H7 (cell line): ENCODE measurements around the gene DCAF4. TPM values are rescaled to one million over a fixed set of nuclear protein-coding genes. Genes with fewer than 3 reads are reported as not detected.

Experiments used
- DNase-seq: peaks from one replicate; pipeline ENCODE4 v3.0.0; 2012
- H3K27me3 ChIP-seq: 2 replicates; pipeline ENCODE4 v1.6.0; 2011; ENCODE audit warnings: mild to moderate bottlenecking, low read length; ENCODE audit not compliant: control insufficient read depth, insufficient read depth
- H3K36me3 ChIP-seq: replicated peaks from 2 replicates; pipeline ENCODE4 v1.5.1; 2011; ENCODE audit warnings: low read length; ENCODE audit not compliant: control insufficient read depth, insufficient read depth
- H3K4me3 ChIP-seq: 2 replicates; pipeline ENCODE4 v1.5.1; 2011; ENCODE audit warnings: low read depth, mild to moderate bottlenecking, control low read depth, low read length, moderate library complexity; ENCODE audit not compliant: insufficient read depth
- total RNA-seq: library from RNA; depleted of rRNA; stranded (reverse); fragments of >200 nt; shearing (Covaris generic); gene quantifications from 2 replicates; pipeline ENCODE4 v1.2.3, GENCODE V29; 2014; rRNA removed

The DCAF4 gene, protein sequence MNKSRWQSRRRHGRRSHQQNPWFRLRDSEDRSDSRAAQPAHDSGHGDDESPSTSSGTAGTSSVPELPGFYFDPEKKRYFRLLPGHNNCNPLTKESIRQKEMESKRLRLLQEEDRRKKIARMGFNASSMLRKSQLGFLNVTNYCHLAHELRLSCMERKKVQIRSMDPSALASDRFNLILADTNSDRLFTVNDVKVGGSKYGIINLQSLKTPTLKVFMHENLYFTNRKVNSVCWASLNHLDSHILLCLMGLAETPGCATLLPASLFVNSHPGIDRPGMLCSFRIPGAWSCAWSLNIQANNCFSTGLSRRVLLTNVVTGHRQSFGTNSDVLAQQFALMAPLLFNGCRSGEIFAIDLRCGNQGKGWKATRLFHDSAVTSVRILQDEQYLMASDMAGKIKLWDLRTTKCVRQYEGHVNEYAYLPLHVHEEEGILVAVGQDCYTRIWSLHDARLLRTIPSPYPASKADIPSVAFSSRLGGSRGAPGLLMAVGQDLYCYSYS
- total RNA-seq, result 13.2 and 14.0 TPM in 2 replicates

DNA sequence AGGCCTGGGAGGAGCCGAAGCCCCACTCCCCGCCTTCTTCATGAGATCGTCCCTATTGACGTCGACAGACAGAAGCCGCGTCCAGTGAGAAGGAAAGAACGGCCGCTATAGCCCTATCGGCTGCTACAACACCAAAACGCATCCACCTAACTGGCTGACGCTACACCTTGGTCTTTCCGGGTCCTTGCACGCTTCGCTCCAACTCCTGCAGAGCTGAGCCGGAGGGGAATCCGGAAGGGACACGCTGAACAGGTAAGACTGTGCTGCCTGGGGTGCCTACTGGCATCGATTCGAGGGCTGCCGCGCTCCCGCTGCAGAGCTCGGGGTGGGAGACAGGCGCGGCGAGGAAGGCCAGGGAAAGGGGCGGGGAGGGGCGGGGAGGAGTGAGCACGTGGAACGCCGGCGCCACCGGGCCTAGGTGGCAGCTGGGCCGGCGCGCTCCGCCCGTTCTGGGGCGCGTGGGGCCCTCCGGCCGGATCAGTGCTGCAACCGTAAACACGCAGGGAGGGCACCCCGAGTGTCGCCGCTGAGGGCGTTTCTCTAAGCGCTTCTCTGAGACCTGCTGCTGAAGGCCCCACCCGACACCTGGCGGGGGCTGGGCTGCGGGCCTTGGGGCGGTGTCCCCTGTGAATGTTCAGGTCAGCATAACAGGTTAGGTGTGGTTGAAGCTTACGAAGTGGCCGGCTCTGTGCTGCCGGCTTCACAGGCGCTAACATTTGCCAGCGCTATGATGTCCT, at the start of gene DCAF4:
TSS of gene DCAF4 (plus strand) at position 173 of the 737 bp plus-strand sequence. CDS start 11,515 bp downstream, outside the sequence.
- DNase-seq, result peak; percentile 98
- H3K4me3 ChIP-seq, result peak within 1 kb of the TSS; percentile 83
- H3K27me3 ChIP-seq, result peaks cover 4% of the 10 kb centered on the region
- H3K36me3 ChIP-seq, result no peaks in the 10 kb centered on the region

DNA sequence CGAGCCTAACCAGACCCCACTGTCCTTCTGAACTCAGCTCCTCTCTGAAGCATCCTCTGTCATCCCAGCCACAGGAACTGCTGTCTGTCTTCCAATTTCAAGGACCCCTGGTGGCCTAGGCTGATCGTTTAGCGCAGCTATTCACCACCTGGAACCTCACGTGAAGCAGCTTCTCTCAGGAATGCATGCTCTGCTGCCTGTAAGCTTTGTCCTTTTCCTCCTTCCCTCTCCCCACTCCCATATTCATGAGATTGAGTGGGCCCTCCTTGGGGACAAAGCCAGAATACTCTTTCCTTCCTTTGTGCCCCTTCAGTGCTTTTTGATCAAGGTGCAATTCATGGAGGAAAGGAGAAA, 49.6 kb upstream of the DCAF4 start:
- DNase-seq, result peak; percentile 53
- H3K36me3 ChIP-seq, result no peaks in the 10 kb centered on the region
- H3K27me3 ChIP-seq, result no peaks in the 10 kb centered on the region
- no peak overlapping the region for H3K4me3 ChIP-seq

DNA sequence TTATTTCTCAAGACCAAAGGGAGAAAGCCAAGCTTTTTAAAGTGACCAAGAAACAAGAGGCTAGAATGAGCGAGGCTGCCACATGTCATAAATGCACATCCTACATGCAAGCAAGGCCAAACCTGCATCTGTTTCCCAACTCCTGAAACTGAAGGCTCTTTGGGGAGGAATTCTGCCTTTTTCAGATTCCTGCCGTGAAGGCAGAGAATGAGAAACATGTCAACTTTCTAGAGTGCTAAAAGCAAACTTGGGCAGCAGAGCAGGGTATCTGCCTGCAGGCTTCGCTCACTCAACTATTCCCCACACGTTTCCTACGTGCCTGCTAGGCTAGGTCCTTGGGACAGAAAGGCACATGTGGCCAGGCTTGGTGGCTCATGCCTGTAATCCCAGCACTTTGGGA, 47.5 kb upstream of the DCAF4 start:
- no peak for DNase-seq
- Histone ChIP-seq H3K4me3 (no peak overlapping the region), H3K27me3 (no peaks in the 10 kb centered on the region), H3K36me3 (no peaks in the 10 kb centered on the region)

DNA sequence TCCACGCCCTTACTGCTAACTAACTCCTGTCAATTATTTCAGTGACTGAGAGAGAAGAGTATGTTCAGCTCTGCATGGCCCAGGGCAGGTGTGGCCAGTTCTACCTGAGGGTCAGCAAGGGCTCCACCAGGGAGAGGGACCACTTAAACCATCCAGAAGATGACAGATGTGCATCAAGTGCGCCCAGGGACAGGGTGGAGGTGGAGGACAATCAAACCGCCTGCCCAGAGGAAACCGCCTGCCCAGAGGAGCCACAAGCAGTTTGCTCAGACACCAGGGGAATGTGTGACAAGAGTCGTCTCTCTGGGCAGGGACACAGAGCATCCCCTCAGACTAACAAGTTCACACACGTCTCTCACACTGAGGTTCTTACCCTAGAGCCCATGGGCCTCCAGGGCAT, 46.8 kb upstream of the DCAF4 start:
- H3K36me3 ChIP-seq, result no peaks in the 10 kb centered on the region
- no peaks in the 10 kb centered on the region for H3K27me3 ChIP-seq
- no peak overlapping the region for H3K4me3 ChIP-seq
- no peak for DNase-seq

DNA sequence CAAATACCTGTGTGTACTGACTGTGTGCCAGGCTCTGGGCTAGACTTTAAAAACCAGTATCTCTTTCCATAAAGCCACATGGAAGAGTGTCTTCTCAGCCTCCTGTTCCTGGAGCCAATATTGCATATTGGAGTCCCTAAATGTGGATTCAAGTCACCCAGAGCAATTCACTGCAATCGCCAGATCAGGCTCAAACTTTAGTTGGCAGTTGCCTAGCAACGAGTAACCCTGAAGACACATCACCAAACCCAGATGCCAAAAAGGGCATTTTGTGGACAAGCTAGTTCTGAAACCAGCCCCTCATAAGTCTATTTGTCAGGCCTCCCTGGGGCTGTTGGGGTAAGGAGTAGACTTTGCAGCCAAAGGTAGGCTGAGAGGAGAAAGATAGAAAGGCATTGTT, 46.1 kb upstream of the DCAF4 start:
- H3K4me3 ChIP-seq, result no peak overlapping the region
- H3K27me3 ChIP-seq, result no peaks in the 10 kb centered on the region
- no peaks in the 10 kb centered on the region for H3K36me3 ChIP-seq
- no peak for DNase-seq

DNA sequence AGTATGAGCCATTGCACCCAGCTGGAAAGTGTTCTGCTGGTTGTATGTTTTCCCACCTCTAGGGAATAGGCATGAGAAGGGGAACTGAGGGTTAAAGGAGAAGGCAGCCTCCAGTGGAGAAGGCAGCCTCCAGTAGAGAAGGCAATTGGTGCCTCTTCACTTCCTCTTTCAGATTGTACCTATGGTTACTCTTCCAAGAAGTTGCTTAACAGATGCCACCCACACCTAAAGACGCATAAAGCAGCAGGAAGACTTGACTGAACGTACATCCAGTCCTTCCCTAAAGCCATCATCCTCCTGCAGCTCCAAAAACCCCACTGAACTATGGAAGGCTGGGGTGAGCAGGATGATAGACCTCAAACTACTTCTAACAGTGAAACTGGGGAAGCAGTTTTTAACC, 45.4 kb upstream of the DCAF4 start:
- no peak overlapping the region for H3K4me3 ChIP-seq
- no peaks in the 10 kb centered on the region for H3K36me3 ChIP-seq
- no peaks in the 10 kb centered on the region for H3K27me3 ChIP-seq
- DNase-seq, result no peak

DNA sequence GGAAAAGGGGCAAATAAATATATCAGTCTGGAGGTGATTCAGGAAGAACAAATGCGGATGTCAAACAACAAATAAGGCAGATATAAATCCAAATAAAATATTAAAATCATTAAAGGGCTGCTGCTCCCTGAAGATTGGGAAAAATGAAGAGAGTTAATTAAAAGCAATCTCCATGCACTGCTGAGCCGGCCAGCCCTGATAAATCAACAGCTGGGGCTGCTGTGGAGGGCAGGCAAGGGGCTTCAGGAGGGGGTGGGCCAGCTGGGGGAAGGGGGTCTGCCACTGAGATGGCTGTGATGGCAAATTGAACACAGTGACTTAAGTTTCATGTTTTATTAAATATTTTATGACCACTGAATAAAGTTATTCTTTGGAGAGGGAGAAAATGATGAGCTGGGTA, 44.7 kb upstream of the DCAF4 start:
- no peaks in the 10 kb centered on the region for H3K36me3 ChIP-seq
- no peak for DNase-seq
- no peaks in the 10 kb centered on the region for H3K27me3 ChIP-seq
- no peak overlapping the region for H3K4me3 ChIP-seq

DNA sequence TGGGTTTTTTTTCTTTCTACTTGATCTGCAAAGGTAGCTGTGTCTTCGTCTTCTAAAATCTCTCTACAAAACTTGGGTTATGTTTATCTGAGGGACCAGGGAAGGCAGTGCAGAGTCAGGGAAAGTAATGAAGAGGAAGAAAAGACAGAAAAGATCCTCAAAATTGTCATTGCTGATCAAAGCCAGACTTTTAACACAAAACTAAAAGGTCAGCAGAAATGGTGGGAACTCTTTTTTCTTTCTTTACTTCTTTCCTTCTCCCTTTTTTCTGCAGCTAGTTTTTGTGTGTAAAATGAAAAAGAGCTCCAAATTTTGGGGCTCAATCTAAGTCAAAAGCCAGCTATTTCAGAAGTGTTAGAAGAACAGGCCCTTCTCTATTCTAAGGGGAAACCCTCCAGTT, 44.2 kb upstream of the DCAF4 start:
- no peaks in the 10 kb centered on the region for H3K36me3 ChIP-seq
- no peaks in the 10 kb centered on the region for H3K27me3 ChIP-seq
- DNase-seq, result no peak
- H3K4me3 ChIP-seq, result no peak overlapping the region

DNA sequence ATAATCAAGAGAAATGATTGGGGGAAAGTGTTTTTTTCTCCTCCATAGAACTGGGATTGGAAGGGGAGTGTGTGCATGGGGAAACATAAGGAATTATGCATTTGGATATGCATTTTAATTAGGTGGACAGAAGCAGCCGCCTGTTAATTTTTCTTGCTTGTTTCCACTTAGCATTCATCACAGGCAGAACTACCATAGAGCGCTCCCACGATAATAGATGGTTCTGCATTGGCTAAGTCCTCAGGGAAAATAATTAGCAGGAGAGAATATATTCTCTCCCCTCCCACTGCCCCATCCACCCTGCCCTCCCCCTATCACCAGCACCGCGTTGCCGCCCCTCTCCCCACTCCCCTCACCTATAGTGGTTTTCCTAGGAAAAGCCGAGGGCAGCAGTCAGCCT, 43.8 kb upstream of the DCAF4 start:
- no peaks in the 10 kb centered on the region for H3K27me3 ChIP-seq
- H3K4me3 ChIP-seq, result no peak overlapping the region
- H3K36me3 ChIP-seq, result no peaks in the 10 kb centered on the region
- DNase-seq, result no peak

DNA sequence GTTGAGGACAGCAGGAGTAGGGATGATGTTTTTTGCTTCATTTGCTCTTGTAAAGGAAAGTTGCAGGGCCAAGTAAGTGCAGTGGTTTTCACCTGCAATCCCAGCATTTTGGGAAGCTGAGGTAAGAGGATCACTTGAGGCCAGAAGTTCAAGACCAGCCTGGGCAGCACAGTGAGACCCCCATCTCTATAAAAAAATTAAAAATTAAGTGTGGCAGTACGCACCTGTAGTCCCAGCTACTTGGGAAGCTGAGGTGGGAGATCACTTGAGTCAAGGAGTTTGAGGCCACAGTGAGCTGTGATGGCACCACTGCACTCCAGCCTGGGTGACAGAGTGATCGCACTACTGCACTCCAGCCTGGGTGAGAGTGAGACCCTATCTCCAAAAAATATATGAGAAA, 43.2 kb upstream of the DCAF4 start:
- no peak overlapping the region for H3K4me3 ChIP-seq
- no peaks in the 10 kb centered on the region for H3K27me3 ChIP-seq
- no peaks in the 10 kb centered on the region for H3K36me3 ChIP-seq
- no peak for DNase-seq

DNA sequence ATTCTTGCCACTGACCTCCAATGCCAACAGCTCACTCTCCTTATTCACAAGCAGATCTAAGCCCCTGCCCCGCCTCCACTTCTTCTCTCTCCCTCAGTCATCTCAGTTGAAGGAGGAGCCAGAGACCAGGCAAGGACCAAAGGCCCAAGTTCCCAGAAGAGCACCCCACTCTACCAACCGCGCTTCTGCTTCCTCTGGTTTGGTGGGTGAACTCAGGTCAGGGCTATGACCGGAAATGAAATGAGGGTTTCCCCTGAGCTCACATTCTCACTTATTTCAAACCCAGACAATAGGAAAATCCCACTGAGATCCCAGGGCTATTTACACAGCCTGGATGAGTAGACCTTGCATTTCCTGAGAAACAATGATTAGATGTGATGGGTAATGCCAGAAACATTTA, 42.3 kb upstream of the DCAF4 start:
- DNase-seq, result no peak
- Histone ChIP-seq H3K27me3 (no peaks in the 10 kb centered on the region), H3K36me3 (no peaks in the 10 kb centered on the region), H3K4me3 (no peak overlapping the region)

DNA sequence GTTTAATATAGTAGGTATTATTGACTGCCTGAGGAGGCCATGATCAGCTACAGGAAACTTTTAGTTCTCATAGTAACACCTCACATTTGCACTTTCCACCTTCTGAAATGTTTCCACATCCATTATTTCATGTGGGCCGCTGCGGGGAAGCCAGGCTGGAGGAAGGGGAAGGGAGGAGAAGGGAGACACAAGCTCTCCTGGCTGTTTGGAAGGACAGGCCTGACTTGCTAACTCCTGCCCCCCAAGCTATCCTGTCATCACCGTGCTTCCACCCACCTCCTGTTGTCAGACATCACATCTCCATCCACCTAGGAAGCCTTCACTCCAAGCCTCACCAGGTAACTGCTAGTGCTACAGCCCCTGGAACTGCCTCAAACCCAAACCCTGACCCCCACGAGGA, 41.9 kb upstream of the DCAF4 start:
- Histone ChIP-seq H3K4me3 (no peak overlapping the region), H3K36me3 (no peaks in the 10 kb centered on the region), H3K27me3 (no peaks in the 10 kb centered on the region)
- no peak for DNase-seq

DNA sequence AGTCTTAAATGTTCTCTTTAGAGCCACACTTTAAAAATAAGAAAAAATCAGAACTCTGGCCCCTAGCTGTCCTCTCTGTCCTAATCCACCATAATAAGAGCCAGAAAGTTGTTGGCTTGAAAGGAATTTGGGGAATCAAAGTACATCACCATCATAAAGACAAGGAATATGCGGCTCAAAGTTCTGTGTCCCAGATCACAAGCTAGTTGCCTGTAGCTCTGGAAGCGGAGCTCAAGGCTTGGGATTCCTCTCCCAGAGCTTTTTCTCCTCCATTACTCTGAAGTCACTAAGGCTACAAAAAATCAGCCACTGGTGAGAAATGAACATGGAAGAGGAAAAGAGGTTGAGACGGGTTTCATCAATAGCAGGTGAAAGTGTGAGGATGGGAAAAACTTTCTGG, 38.8 kb upstream of the DCAF4 start:
- H3K27me3 ChIP-seq, result peaks cover 24% of the 10 kb centered on the region
- H3K4me3 ChIP-seq, result no peak overlapping the region
- no peaks in the 10 kb centered on the region for H3K36me3 ChIP-seq
- DNase-seq, result peak; percentile 39

DNA sequence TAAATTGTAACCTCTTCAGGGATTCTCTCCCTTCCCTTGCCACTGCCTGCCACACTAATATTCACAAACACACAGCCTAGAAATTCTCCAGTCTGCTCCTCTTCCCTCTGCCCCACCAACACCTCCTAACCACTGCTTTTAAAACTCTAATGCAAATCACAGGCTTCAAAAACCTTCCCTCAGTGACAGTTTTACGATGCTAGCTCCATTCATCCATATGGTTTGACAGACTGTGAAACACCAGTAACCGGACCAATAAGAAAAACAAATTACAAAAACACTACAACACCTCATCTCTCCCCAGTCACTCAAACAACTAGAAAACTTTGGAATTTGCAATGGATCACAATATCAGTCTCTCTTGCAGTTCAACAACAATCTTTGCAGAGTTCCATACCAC, 38.1 kb upstream of the DCAF4 start:
- Histone ChIP-seq H3K27me3 (peaks cover 31% of the 10 kb centered on the region), H3K36me3 (no peaks in the 10 kb centered on the region), H3K4me3 (no peak overlapping the region)
- no peak for DNase-seq

DNA sequence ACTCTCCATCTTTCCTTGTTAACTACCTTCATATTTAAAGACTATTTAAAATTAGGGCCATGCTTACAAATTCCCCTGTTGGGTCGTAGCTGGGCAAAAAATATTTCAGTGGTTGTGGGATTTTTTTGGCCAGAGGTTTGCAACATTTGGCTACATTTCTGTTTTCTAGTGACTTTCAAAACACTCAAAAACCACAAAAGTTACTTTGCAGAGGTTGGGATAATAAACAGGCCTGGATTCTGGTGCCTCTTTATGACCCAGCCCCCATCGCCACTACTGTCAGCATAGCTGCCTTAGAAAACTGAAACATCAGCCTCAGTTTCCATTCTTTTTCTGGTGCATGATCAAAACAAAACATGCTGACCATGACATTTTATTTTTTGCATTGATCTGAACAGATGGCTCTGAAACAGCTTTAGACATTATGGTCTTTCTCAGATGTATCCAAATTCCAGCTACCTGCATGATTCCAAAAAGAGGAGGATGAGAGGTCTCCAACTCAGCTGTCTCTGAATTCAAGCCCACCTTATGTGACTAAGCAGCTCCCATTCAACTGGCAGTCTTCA, 37.5 kb upstream of the DCAF4 start:
- H3K36me3 ChIP-seq, result no peaks in the 10 kb centered on the region
- no peak for DNase-seq
- peaks cover 34% of the 10 kb centered on the region for H3K27me3 ChIP-seq
- H3K4me3 ChIP-seq, result no peak overlapping the region
